Measurements from ENCODE around the gene GCGR.

The GCGR gene

GRCh38 chr17:81802856-81803643 lies 900 bp upstream of the GCGR start:
- TF ChIP-seq CTCF (IDR thresholded peaks at IDR 0.05; ENCODE audit: low read depth, low read length, missing control alignments): no peak
- H3K4me3 ChIP-seq (replicated peaks; ENCODE audit: low read depth, low read length): no peak overlapping the region

GRCh38 chr17:81804559-81805399 lies 829 bp downstream of the GCGR start:
- TF ChIP-seq CTCF (IDR thresholded peaks at IDR 0.05; ENCODE audit: low read depth, low read length, missing control alignments): no peak
- no peak for DNase-seq (ENCODE audit: extremely low read depth, low read depth)
- H3K4me3 ChIP-seq (replicated peaks; ENCODE audit: low read depth, low read length): no peak overlapping the region

More at GRCh38 chr17:81802856-81803643, 900 bp upstream of the GCGR start:
- no peak for DNase-seq (ENCODE audit: extremely low read depth, low read depth)

GRCh38 chr17:81805707-81806460 lies 1.9 kb downstream of the GCGR start:
- TF ChIP-seq CTCF (IDR thresholded peaks at IDR 0.05; ENCODE audit: low read depth, low read length, missing control alignments): no peak
- DNase-seq (ENCODE audit: extremely low read depth, low read depth): no peak
- H3K4me3 ChIP-seq (replicated peaks; ENCODE audit: low read depth, low read length): no peak overlapping the region

GRCh38 chr17:81806461-81807209 lies 2.7 kb downstream of the GCGR start:
- no peak overlapping the region for H3K4me3 ChIP-seq (replicated peaks; ENCODE audit: low read depth, low read length)
- TF ChIP-seq CTCF (IDR thresholded peaks at IDR 0.05; ENCODE audit: low read depth, low read length, missing control alignments): no peak
- no peak for DNase-seq (ENCODE audit: extremely low read depth, low read depth)

GRCh38 chr17:81807210-81807719 lies 3.3 kb downstream of the GCGR start:
- no peak for TF ChIP-seq CTCF (IDR thresholded peaks at IDR 0.05; ENCODE audit: low read depth, low read length, missing control alignments)
- H3K4me3 ChIP-seq (replicated peaks; ENCODE audit: low read depth, low read length): no peak overlapping the region
- DNase-seq (ENCODE audit: extremely low read depth, low read depth): no peak

GRCh38 chr17:81807839-81808238 lies 3.9 kb downstream of the GCGR start:
- no peak for TF ChIP-seq CTCF (IDR thresholded peaks at IDR 0.05; ENCODE audit: low read depth, low read length, missing control alignments)
- H3K4me3 ChIP-seq (replicated peaks; ENCODE audit: low read depth, low read length): no peak overlapping the region
- DNase-seq (ENCODE audit: extremely low read depth, low read depth): no peak

Data from HFF-Myc (cell line).